ENCODE data around the gene IER5. TPM values are rescaled to one million over a fixed set of nuclear protein-coding genes. Genes with fewer than 3 reads are reported as not detected.
A peak's percentile ranks its signal among the peaks of the same experiment; 100 is the strongest.
"Not testable (repeated sequence)": the region's sequence is repeated elsewhere in the genome, so short reads cannot be mapped to it uniquely, and the experiment has no call there.

Gene IER5
- total RNA-seq, 2 experiments from 2014 or later: 37.2 to 38.0 TPM

- Mint-ChIP-seq H3K27ac (no peak overlapping the region), H3K9me3 (ENCODE audit: insufficient read depth) (no peaks in the 10 kb centered on the region), H3K36me3 (ENCODE audit: low read depth) (no peaks in the 10 kb centered on the region), H3K4me1 (ENCODE audit: low read depth) (peaks cover 8% of the 10 kb centered on the region), H3K27me3 (ENCODE audit: low read depth) (peaks cover 16% of the 10 kb centered on the region), H3K4me3 (no peak overlapping the region)
- ATAC-seq: no peak
- ChIA-PET POLR2A (interaction anchor here (1.6 kb wide), 1 partner anchor 12 kb away, joined by 4 read pairs; no protein-coding TSS in a partner anchor), CTCF (interaction anchor here (1.2 to 6.9 kb wide), 4 partner anchors 10 to 27 kb away, joined by 3 to 39 read pairs (median 10); no protein-coding TSS in a partner anchor)
- DNase-seq: no peak
Observed at GRCh38 chr1:181115368-181115684, 26.8 kb downstream of the IER5 start.

GRCh38 chr1:181115971-181116370, 27.5 kb downstream of the IER5 start:
- Mint-ChIP-seq H3K27me3 (ENCODE audit: low read depth) (peaks cover 13% of the 10 kb centered on the region), H3K4me1 (ENCODE audit: low read depth) (peaks cover 10% of the 10 kb centered on the region)
- H3K36me3 Mint-ChIP-seq (ENCODE audit: low read depth); H3K4me3 Mint-ChIP-seq; H3K27ac Mint-ChIP-seq; ATAC-seq; H3K9me3 Mint-ChIP-seq (ENCODE audit: insufficient read depth); DNase-seq: not testable (repeated sequence)
- ChIA-PET CTCF (interaction anchor here (1.3 to 6.9 kb wide), 3 partner anchors 11 to 26 kb away, joined by 3 to 39 read pairs (median 17); no protein-coding TSS in a partner anchor), POLR2A (interaction anchor here (1.2 kb wide), 1 partner anchor 27 kb away, joined by 3 read pairs; no protein-coding TSS in a partner anchor)

- no peaks in the 10 kb centered on the region for H3K36me3 Mint-ChIP-seq (ENCODE audit: low read depth)
- H3K9me3 Mint-ChIP-seq (ENCODE audit: insufficient read depth): no peaks in the 10 kb centered on the region
- H3K27me3 Mint-ChIP-seq (ENCODE audit: low read depth): peaks cover 5% of the 10 kb centered on the region
- peaks cover 13% of the 10 kb centered on the region for H3K4me1 Mint-ChIP-seq (ENCODE audit: low read depth)
- DNase-seq: no peak
- CTCF ChIA-PET: interaction anchor here (0.9 to 6.9 kb wide), 6 partner anchors 12 to 27 kb away, joined by 3 to 39 read pairs (median 6); no protein-coding TSS in a partner anchor
- no peak overlapping the region for H3K4me3 Mint-ChIP-seq
- POLR2A ChIA-PET: interaction anchor here (1.1 to 1.2 kb wide), 2 partner anchors 28 to 84 kb away, joined by 3 to 4 read pairs; partner anchors contain the start of gene MR1
- no peak overlapping the region for H3K27ac Mint-ChIP-seq
- ATAC-seq: no peak
Observed at GRCh38 chr1:181116819-181117390, 28.4 kb downstream of the IER5 start.

- no peak overlapping the region for H3K27ac Mint-ChIP-seq
- POLR2A ChIA-PET: interaction anchor here (0.6 to 1.1 kb wide), 2 partner anchors 24 to 84 kb away, joined by 3 to 4 read pairs; partner anchors contain the start of gene MR1
Observed at GRCh38 chr1:181117648-181118449, 29.3 kb downstream of the IER5 start.

GRCh38 chr1:181119093-181119989, 30.8 kb downstream of the IER5 start:
- H3K27ac Mint-ChIP-seq: no peak overlapping the region
- H3K36me3 Mint-ChIP-seq (ENCODE audit: low read depth): no peaks in the 10 kb centered on the region
- H3K4me1 Mint-ChIP-seq (ENCODE audit: low read depth): peaks cover 17% of the 10 kb centered on the region
- ChIA-PET CTCF (interaction anchor here (2.8 to 6.9 kb wide), 2 partner anchors 14 to 23 kb away, joined by 14 to 39 read pairs; no protein-coding TSS in a partner anchor), POLR2A (no interaction called here)
- DNase-seq: no peak
- peaks cover 7% of the 10 kb centered on the region for H3K27me3 Mint-ChIP-seq (ENCODE audit: low read depth)
- no peak for ATAC-seq
- H3K9me3 Mint-ChIP-seq (ENCODE audit: insufficient read depth): no peaks in the 10 kb centered on the region
- H3K4me3 Mint-ChIP-seq: no peak overlapping the region

More at GRCh38 chr1:181117648-181118449, 29.3 kb downstream of the IER5 start:
- H3K4me3 Mint-ChIP-seq: no peak overlapping the region
- ATAC-seq (no peak), DNase-seq (no peak)
- H3K4me1 Mint-ChIP-seq (ENCODE audit: low read depth): peaks cover 13% of the 10 kb centered on the region
- no peaks in the 10 kb centered on the region for H3K9me3 Mint-ChIP-seq (ENCODE audit: insufficient read depth)
- H3K27me3 Mint-ChIP-seq (ENCODE audit: low read depth): peaks cover 4% of the 10 kb centered on the region
- no peaks in the 10 kb centered on the region for H3K36me3 Mint-ChIP-seq (ENCODE audit: low read depth)
- CTCF ChIA-PET: interaction anchor here (0.9 to 6.9 kb wide), 6 partner anchors 13 to 28 kb away, joined by 3 to 39 read pairs (median 6); no protein-coding TSS in a partner anchor

- Mint-ChIP-seq H3K9me3 (ENCODE audit: insufficient read depth) (no peaks in the 10 kb centered on the region), H3K27me3 (ENCODE audit: low read depth) (peaks cover 7% of the 10 kb centered on the region), H3K27ac (no peak overlapping the region), H3K4me1 (ENCODE audit: low read depth) (peaks cover 19% of the 10 kb centered on the region), H3K4me3 (no peak overlapping the region), H3K36me3 (ENCODE audit: low read depth) (no peaks in the 10 kb centered on the region)
- CTCF ChIA-PET: interaction anchor here (0.8 kb wide), 1 partner anchor 28 kb away, joined by 3 read pairs; no protein-coding TSS in a partner anchor
- DNase-seq: no peak
- no peak for ATAC-seq
- POLR2A ChIA-PET: no interaction called here
Observed at GRCh38 chr1:181120924-181121323, 32.4 kb downstream of the IER5 start.

GRCh38 chr1:181121498-181121897, 33.0 kb downstream of the IER5 start:
- Mint-ChIP-seq H3K4me1 (ENCODE audit: low read depth) (peaks cover 21% of the 10 kb centered on the region), H3K4me3 (no peak overlapping the region), H3K27ac (no peak overlapping the region), H3K36me3 (ENCODE audit: low read depth) (no peaks in the 10 kb centered on the region), H3K27me3 (ENCODE audit: low read depth) (peaks cover 7% of the 10 kb centered on the region), H3K9me3 (ENCODE audit: insufficient read depth) (no peaks in the 10 kb centered on the region)
- no peak for ATAC-seq
- ChIA-PET CTCF (interaction anchor here (0.8 kb wide), 1 partner anchor 29 kb away, joined by 3 read pairs; no protein-coding TSS in a partner anchor), POLR2A (interaction anchor here (1.6 kb wide), 1 partner anchor 31 kb away, joined by 3 read pairs; no protein-coding TSS in a partner anchor)
- DNase-seq: no peak

- no peak for ATAC-seq
- H3K27me3 Mint-ChIP-seq (ENCODE audit: low read depth): peaks cover 7% of the 10 kb centered on the region
- CTCF ChIA-PET: no interaction called here
- H3K27ac Mint-ChIP-seq: no peak overlapping the region
- peaks cover 27% of the 10 kb centered on the region for H3K4me1 Mint-ChIP-seq (ENCODE audit: low read depth)
- no peaks in the 10 kb centered on the region for H3K36me3 Mint-ChIP-seq (ENCODE audit: low read depth)
- H3K4me3 Mint-ChIP-seq: no peak overlapping the region
- POLR2A ChIA-PET: interaction anchor here (1.6 kb wide), 1 partner anchor 32 kb away, joined by 3 read pairs; no protein-coding TSS in a partner anchor
- no peak for DNase-seq
- H3K9me3 Mint-ChIP-seq (ENCODE audit: insufficient read depth): no peaks in the 10 kb centered on the region
Observed at GRCh38 chr1:181122222-181122621, 33.7 kb downstream of the IER5 start.

GRCh38 chr1:181123173-181123572, 34.7 kb downstream of the IER5 start:
- CTCF ChIA-PET: interaction anchor here (1.3 kb wide), 1 partner anchor 13 kb away, joined by 4 read pairs; no protein-coding TSS in a partner anchor
- Mint-ChIP-seq H3K4me3 (no peak overlapping the region), H3K9me3 (ENCODE audit: insufficient read depth) (no peaks in the 10 kb centered on the region), H3K27me3 (ENCODE audit: low read depth) (peaks cover 7% of the 10 kb centered on the region), H3K36me3 (ENCODE audit: low read depth) (no peaks in the 10 kb centered on the region), H3K27ac (no peak overlapping the region), H3K4me1 (ENCODE audit: low read depth) (peaks cover 35% of the 10 kb centered on the region)
- ATAC-seq (no peak), DNase-seq (no peak)
- POLR2A ChIA-PET: interaction anchor here (1.6 kb wide), 1 partner anchor 33 kb away, joined by 3 read pairs; no protein-coding TSS in a partner anchor

- no peak overlapping the region for H3K4me3 Mint-ChIP-seq
- no peak overlapping the region for H3K27ac Mint-ChIP-seq
- peaks cover 7% of the 10 kb centered on the region for H3K27me3 Mint-ChIP-seq (ENCODE audit: low read depth)
- CTCF ChIA-PET: no interaction called here
- no peaks in the 10 kb centered on the region for H3K9me3 Mint-ChIP-seq (ENCODE audit: insufficient read depth)
- no peak for ATAC-seq
- H3K4me1 Mint-ChIP-seq (ENCODE audit: low read depth): peaks cover 45% of the 10 kb centered on the region
- DNase-seq: no peak
- no peaks in the 10 kb centered on the region for H3K36me3 Mint-ChIP-seq (ENCODE audit: low read depth)
- POLR2A ChIA-PET: no interaction called here
Observed at GRCh38 chr1:181124291-181124751, 35.8 kb downstream of the IER5 start.

- H3K27ac Mint-ChIP-seq: peak overlapping the region; percentile 49
- peaks cover 55% of the 10 kb centered on the region for H3K4me1 Mint-ChIP-seq (ENCODE audit: low read depth)
- H3K9me3 Mint-ChIP-seq (ENCODE audit: insufficient read depth): no peaks in the 10 kb centered on the region
- no peaks in the 10 kb centered on the region for H3K36me3 Mint-ChIP-seq (ENCODE audit: low read depth)
- ChIA-PET POLR2A (interaction anchor here (1.9 kb wide), 1 partner anchor 25 kb away, joined by 4 read pairs; no protein-coding TSS in a partner anchor), CTCF (interaction anchor here (1.5 kb wide), 1 partner anchor 42 kb away, joined by 4 read pairs; no protein-coding TSS in a partner anchor)
- ATAC-seq (no peak), DNase-seq (no peak)
- no peak overlapping the region for H3K4me3 Mint-ChIP-seq
- H3K27me3 Mint-ChIP-seq (ENCODE audit: low read depth): peaks cover 3% of the 10 kb centered on the region
Observed at GRCh38 chr1:181126289-181126688, 37.8 kb downstream of the IER5 start.

All from activated CD8-positive, alpha-beta T cell treated with anti-CD3 and anti-CD28 coated beads, Interleukin-2, amount 10 ng/mL, durations not matched to agents 7 days and 5 days (primary cell).